Neutrophil (primary cell): ENCODE results near the gene CRYAB.

Experiments
- H3K27ac ChIP-seq: fragments of 200-600 bp; sonication (generic); 2 replicates; pipeline ENCODE4 v1.5.1; 2016; ENCODE audit warnings: mild to moderate bottlenecking, moderate library complexity
- H3K27me3 ChIP-seq: fragments of 200-600 bp; sonication (generic); 2 replicates; pipeline ENCODE4 v1.6.0; 2016; ENCODE audit warnings: mild to moderate bottlenecking
- H3K36me3 ChIP-seq: fragments of 200-600 bp; sonication (generic); 2 replicates; pipeline ENCODE4 v1.5.1; 2017
- H3K4me1 ChIP-seq, 2 experiments: fragments of 200-600 bp in 1 of 2; sonication (generic) in 1 of 2; 1 replicate in 1 of 2; 2 replicates in 1 of 2; pipeline versions ENCODE4 v1.5.1 to v1.6.1; 2013 to 2016; ENCODE audit warnings: low read depth in 1 of 2, low read length in 1 of 2, mild to moderate bottlenecking in 1 of 2, moderate library complexity in 1 of 2; ENCODE audit not compliant: control insufficient read depth in 1 of 2, insufficient read depth in 1 of 2
- H3K4me3 ChIP-seq, 2 experiments: fragments of 200-600 bp in 1 of 2; sonication (generic) in 1 of 2; 1 replicate in 1 of 2; 2 replicates in 1 of 2; pipeline ENCODE4 v1.5.1; 2013 to 2016; ENCODE audit warnings: low read depth in 1 of 2, low read length in 1 of 2, mild to moderate bottlenecking in 1 of 2, moderate library complexity in 1 of 2
- H3K9me3 ChIP-seq: fragments of 200-600 bp; sonication (generic); 2 replicates; pipeline ENCODE4 v1.5.1; 2016
- TF ChIP-seq, protein P1 (sequence below): fragments of 200-600 bp; sonication (generic); IDR thresholded peaks from 2 replicates; pipeline ENCODE4 v1.5.1; 2016; ENCODE audit warnings: antibody characterized with exemption

Gene CRYAB

DNA sequence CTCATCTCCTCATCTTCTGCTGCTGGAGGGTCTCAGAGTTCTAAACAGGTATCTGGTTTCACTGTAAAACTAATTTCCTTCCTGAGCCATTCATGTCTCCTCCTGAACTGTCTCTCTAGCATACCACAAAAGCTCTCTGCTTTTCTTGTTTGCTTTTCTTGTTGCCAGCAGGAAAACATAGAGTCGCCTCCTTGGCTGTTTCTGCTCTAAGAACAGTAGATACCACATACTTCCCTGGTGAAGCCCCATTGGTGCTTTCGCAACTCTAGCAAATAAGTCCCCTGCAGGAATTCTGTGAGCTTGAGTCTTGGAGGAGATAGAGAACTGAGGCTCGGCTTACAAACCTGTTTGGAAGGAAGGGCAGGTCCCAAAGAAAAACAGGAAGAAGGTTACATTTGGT is 32.6 kb upstream of the CRYAB start:
- no peaks in the 10 kb centered on the region for H3K9me3 ChIP-seq
- H3K27ac ChIP-seq: no peak overlapping the region
- TF ChIP-seq, protein P1, sequence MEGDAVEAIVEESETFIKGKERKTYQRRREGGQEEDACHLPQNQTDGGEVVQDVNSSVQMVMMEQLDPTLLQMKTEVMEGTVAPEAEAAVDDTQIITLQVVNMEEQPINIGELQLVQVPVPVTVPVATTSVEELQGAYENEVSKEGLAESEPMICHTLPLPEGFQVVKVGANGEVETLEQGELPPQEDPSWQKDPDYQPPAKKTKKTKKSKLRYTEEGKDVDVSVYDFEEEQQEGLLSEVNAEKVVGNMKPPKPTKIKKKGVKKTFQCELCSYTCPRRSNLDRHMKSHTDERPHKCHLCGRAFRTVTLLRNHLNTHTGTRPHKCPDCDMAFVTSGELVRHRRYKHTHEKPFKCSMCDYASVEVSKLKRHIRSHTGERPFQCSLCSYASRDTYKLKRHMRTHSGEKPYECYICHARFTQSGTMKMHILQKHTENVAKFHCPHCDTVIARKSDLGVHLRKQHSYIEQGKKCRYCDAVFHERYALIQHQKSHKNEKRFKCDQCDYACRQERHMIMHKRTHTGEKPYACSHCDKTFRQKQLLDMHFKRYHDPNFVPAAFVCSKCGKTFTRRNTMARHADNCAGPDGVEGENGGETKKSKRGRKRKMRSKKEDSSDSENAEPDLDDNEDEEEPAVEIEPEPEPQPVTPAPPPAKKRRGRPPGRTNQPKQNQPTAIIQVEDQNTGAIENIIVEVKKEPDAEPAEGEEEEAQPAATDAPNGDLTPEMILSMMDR: no peak
- H3K36me3 ChIP-seq: no peaks in the 10 kb centered on the region
- no peak overlapping the region for H3K4me3 ChIP-seq
- H3K4me1 ChIP-seq: peaks cover 0 to under 1% of the 10 kb centered on the region in 2 experiments
- H3K27me3 ChIP-seq: no peaks in the 10 kb centered on the region

DNA sequence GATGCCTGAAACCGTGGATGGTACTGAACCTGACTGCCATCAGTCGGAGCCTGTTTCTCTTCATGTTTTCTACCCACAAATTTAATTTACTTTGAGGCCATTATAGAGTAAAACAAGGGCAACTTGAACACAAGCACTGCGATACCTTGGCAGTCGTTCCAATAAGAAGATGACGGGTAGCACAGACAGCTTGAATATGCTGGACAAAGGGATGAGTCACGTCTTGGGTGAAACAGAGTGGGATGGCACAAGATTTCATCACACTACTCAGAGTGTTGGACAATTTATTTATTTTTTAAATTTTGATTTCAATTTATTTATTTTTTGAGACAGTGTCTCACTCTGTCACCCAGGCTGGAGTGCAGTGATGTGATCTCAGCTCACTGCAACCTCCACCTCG is 31.3 kb upstream of the CRYAB start:
- H3K36me3 ChIP-seq: no peaks in the 10 kb centered on the region
- no peaks in the 10 kb centered on the region for H3K9me3 ChIP-seq
- no peak overlapping the region for H3K4me3 ChIP-seq
- peaks cover 8 to 11% of the 10 kb centered on the region in 2 experiments for H3K4me1 ChIP-seq
- peaks cover 10% of the 10 kb centered on the region for H3K27me3 ChIP-seq
- no peak overlapping the region for H3K27ac ChIP-seq
- TF ChIP-seq, protein P1: no peak

DNA sequence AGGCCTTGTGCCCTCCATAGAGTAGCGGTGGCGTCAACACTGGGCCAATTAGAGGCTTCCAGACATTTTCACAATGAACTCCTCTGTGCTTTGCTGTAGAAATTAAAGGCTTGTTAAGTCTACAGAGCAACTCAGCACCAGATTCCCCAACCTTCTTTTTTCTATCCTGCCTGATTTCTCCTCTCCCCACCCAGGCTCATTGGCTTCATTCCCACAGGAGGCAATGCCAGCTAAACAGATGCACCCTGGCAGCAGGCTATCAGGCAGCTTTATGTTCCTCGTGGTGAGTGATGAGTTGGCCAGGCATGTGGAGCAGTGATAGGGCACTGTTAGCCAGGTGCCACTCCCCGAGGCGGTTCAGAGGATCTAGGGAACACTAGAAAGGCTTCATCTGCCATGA is 30.4 kb upstream of the CRYAB start:
- Histone ChIP-seq H3K36me3 (no peaks in the 10 kb centered on the region), H3K4me1 (peaks cover 14 to 17% of the 10 kb centered on the region in 2 experiments), H3K27me3 (peaks cover 18% of the 10 kb centered on the region), H3K4me3 (no peak overlapping the region), H3K27ac (no peak overlapping the region), H3K9me3 (no peaks in the 10 kb centered on the region)
- TF ChIP-seq, protein P1: no peak

DNA sequence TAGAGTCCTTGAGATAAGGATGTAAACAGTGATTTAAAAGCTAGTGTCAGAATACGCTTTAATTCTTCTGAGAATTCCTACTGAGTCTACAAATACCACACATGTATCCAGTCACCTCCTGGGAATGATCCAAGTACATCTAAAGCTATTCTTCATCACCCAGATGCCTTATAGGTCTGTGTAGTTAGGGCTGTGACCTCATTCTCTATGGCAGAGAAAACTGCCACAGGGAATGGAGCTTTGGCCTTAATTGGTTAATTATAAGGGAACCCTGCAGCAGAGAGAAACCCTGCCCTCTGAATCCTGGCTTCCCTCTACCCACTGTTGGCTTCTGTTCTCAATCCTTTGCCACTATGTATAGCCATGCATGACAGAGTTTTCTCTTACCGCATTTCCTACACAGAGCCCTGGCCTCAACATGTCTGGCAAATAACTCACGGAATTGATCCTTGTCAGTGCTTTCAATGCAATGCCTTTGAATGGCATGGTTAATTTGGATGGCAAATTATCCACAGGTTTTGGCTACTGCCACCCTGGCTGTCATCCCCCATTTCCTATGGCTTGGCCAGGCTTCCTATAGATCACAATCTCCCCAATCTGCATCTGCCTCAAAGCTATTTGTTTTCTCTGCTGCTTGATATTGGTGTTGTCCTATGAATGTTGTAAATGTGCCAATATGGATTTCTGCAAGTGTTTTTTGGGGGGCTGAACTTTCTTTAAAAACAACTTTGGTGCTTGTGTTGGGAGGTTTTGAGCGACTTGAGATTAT is 28.4 kb upstream of the CRYAB start:
- H3K27ac ChIP-seq: no peak overlapping the region
- TF ChIP-seq, protein P1: no peak
- H3K4me3 ChIP-seq: no peak overlapping the region
- peaks cover 23 to 26% of the 10 kb centered on the region in 2 experiments for H3K4me1 ChIP-seq
- H3K27me3 ChIP-seq: peaks cover 21% of the 10 kb centered on the region
- no peaks in the 10 kb centered on the region for H3K9me3 ChIP-seq
- no peaks in the 10 kb centered on the region for H3K36me3 ChIP-seq

DNA sequence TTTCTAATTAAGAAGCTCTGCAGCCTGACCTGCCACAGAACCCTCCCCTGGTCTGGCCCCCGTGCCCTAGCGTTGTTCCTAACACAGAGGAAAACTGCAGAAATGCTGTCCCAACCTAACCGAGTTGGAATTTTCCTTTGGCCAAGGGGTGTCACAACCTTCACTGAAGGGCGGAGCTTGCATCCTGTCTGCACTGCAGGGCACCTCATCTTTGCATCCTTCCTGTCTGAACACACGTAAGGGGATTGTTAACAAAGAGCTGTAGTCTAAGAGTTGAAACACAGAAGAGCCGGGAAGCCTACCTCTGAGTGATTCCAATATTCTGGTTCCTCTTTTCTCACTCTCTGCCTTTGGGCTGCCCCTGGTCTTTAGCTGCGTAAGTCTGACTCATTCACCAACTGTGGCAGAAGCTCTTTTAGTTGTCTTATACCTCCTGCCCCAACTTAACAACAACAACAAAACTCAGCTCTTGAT is 27.2 kb upstream of the CRYAB start:
- Histone ChIP-seq H3K4me3 (no peak overlapping the region), H3K4me1 (peaks cover 28 to 29% of the 10 kb centered on the region in 2 experiments), H3K36me3 (no peaks in the 10 kb centered on the region), H3K27ac (no peak overlapping the region), H3K27me3 (peaks cover 21% of the 10 kb centered on the region), H3K9me3 (no peaks in the 10 kb centered on the region)
- TF ChIP-seq, protein P1: no peak
